ENCODE measurements around the gene WHAMM.

WHAMM gene

GRCh38 chr15:82875411-82876003, 66.1 kb downstream of the WHAMM start:
- Histone ChIP-seq H3K36me3 (ENCODE audit: control insufficient read depth in 1 of 2, insufficient read depth in 2 of 2, low read length in 2 of 2) (no peaks in the 10 kb centered on the region), H3K9me3 (ENCODE audit: control insufficient read depth in 1 of 2, low read length in 2 of 2) (no peaks in the 10 kb centered on the region), H3K4me1 (ENCODE audit: control insufficient read depth in 1 of 2, insufficient read depth in 2 of 2, low read length in 2 of 2) (peaks cover 8% of the 10 kb centered on the region in 2 donors), H3K27me3 (ENCODE audit: control insufficient read depth in 1 of 2, insufficient read depth in 2 of 2, low read length in 2 of 2) (no peaks in the 10 kb centered on the region), H3K9ac (ENCODE audit: low read depth in 1 of 2, low read length in 2 of 2) (no peak overlapping the region), H3K27ac (ENCODE audit: low read depth, low read length) (no peak overlapping the region), H3K4me3 (ENCODE audit: low read depth in 1 of 2, low read length in 2 of 2) (no peak overlapping the region)

DNA sequence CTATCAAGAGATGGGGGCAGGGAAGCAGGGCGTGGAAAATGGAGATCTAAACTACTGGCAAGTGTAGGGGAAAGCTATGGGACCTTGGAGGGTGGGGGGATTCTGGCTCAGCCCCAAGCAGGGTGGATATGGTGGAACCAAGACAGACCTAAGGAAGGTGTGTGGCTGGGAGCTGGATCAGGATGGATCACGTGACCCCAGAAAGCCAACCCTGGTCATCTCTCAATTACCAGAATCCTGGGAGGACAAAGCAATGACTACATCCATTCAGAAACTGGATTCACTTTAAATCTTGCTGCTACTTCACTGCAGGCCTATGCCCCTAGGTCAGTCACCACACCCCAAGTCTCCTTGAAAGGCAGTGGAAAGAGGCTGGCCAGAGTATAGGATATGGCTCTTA, 68.4 kb downstream of the WHAMM start:
- Histone ChIP-seq H3K4me3 (ENCODE audit: low read depth in 1 of 2, low read length in 2 of 2) (no peak overlapping the region), H3K9me3 (ENCODE audit: control insufficient read depth in 1 of 2, low read length in 2 of 2) (no peaks in the 10 kb centered on the region), H3K4me1 (ENCODE audit: control insufficient read depth in 1 of 2, insufficient read depth in 2 of 2, low read length in 2 of 2) (no peaks in the 10 kb centered on the region), H3K27me3 (ENCODE audit: control insufficient read depth in 1 of 2, insufficient read depth in 2 of 2, low read length in 2 of 2) (no peaks in the 10 kb centered on the region), H3K27ac (ENCODE audit: low read depth, low read length) (no peak overlapping the region), H3K36me3 (ENCODE audit: control insufficient read depth in 1 of 2, insufficient read depth in 2 of 2, low read length in 2 of 2) (no peaks in the 10 kb centered on the region), H3K9ac (ENCODE audit: low read depth in 1 of 2, low read length in 2 of 2) (no peak overlapping the region)

GRCh38 chr15:82878325-82878724, 68.9 kb downstream of the WHAMM start:
- Histone ChIP-seq H3K9me3 (ENCODE audit: control insufficient read depth in 1 of 2, low read length in 2 of 2) (no peaks in the 10 kb centered on the region), H3K9ac (ENCODE audit: low read depth in 1 of 2, low read length in 2 of 2) (no peak overlapping the region), H3K36me3 (ENCODE audit: control insufficient read depth in 1 of 2, insufficient read depth in 2 of 2, low read length in 2 of 2) (no peaks in the 10 kb centered on the region), H3K27ac (ENCODE audit: low read depth, low read length) (no peak overlapping the region), H3K4me3 (ENCODE audit: low read depth in 1 of 2, low read length in 2 of 2) (no peak overlapping the region), H3K4me1 (ENCODE audit: control insufficient read depth in 1 of 2, insufficient read depth in 2 of 2, low read length in 2 of 2) (no peaks in the 10 kb centered on the region), H3K27me3 (ENCODE audit: control insufficient read depth in 1 of 2, insufficient read depth in 2 of 2, low read length in 2 of 2) (no peaks in the 10 kb centered on the region)

- no peaks in the 10 kb centered on the region for H3K36me3 ChIP-seq (ENCODE audit: control insufficient read depth in 1 of 2, insufficient read depth in 2 of 2, low read length in 2 of 2)
- H3K9ac ChIP-seq (ENCODE audit: low read depth in 1 of 2, low read length in 2 of 2), result no peak overlapping the region
- H3K27ac ChIP-seq (ENCODE audit: low read depth, low read length), result no peak overlapping the region
- H3K4me3 ChIP-seq (ENCODE audit: low read depth in 1 of 2, low read length in 2 of 2), result no peak overlapping the region
- no peaks in the 10 kb centered on the region for H3K9me3 ChIP-seq (ENCODE audit: control insufficient read depth in 1 of 2, low read length in 2 of 2)
- H3K4me1 ChIP-seq (ENCODE audit: control insufficient read depth in 1 of 2, insufficient read depth in 2 of 2, low read length in 2 of 2), result no peaks in the 10 kb centered on the region
- H3K27me3 ChIP-seq (ENCODE audit: control insufficient read depth in 1 of 2, insufficient read depth in 2 of 2, low read length in 2 of 2), result no peaks in the 10 kb centered on the region
Measured at GRCh38 chr15:82880704-82881103, 71.3 kb downstream of the WHAMM start.

GRCh38 chr15:82881747-82882146, 72.3 kb downstream of the WHAMM start:
- H3K9me3 ChIP-seq (ENCODE audit: control insufficient read depth in 1 of 2, low read length in 2 of 2), result no peaks in the 10 kb centered on the region
- H3K27me3 ChIP-seq (ENCODE audit: control insufficient read depth in 1 of 2, insufficient read depth in 2 of 2, low read length in 2 of 2), result no peaks in the 10 kb centered on the region
- H3K27ac ChIP-seq (ENCODE audit: low read depth, low read length), result no peak overlapping the region
- H3K4me3 ChIP-seq (ENCODE audit: low read depth in 1 of 2, low read length in 2 of 2), result no peak overlapping the region
- no peaks in the 10 kb centered on the region for H3K4me1 ChIP-seq (ENCODE audit: control insufficient read depth in 1 of 2, insufficient read depth in 2 of 2, low read length in 2 of 2)
- H3K36me3 ChIP-seq (ENCODE audit: control insufficient read depth in 1 of 2, insufficient read depth in 2 of 2, low read length in 2 of 2), result no peaks in the 10 kb centered on the region
- H3K9ac ChIP-seq (ENCODE audit: low read depth in 1 of 2, low read length in 2 of 2), result no peak overlapping the region

DNA sequence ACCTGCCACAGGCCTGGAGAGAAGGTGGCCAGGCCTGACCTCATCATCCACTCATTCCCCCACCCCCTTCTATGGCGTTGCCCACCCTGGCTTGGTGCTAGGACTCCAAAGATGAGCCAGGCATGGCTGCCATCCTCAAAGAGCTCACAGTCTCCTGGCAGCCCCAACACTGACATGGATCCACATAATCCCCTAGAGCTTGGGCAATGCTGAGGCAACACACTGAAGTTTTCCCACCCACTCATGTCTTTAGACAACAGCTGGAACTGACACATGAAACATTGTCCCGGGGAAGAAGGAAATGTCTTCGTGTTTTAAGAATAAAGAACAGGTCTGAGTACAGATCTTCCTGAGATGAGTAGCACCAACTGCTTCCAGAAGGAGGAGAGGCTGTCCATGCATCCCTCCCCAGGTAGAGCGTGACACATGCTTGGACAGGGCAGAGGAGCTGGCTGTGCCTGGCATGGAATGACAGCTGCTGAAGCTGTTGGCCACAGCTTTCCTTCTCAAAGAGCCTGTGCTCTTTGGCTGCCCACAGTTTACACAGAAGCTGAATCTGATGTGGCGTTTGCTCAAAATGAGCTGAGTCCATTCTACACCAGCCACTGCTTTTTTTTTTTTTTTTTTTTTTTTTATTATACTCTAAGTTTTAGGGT, 73.0 kb downstream of the WHAMM start:
- Histone ChIP-seq H3K4me1 (ENCODE audit: control insufficient read depth in 1 of 2, insufficient read depth in 2 of 2, low read length in 2 of 2) (no peaks in the 10 kb centered on the region), H3K36me3 (ENCODE audit: control insufficient read depth in 1 of 2, insufficient read depth in 2 of 2, low read length in 2 of 2) (no peaks in the 10 kb centered on the region), H3K9me3 (ENCODE audit: control insufficient read depth in 1 of 2, low read length in 2 of 2) (no peaks in the 10 kb centered on the region), H3K27ac (ENCODE audit: low read depth, low read length) (no peak overlapping the region), H3K27me3 (ENCODE audit: control insufficient read depth in 1 of 2, insufficient read depth in 2 of 2, low read length in 2 of 2) (no peaks in the 10 kb centered on the region), H3K4me3 (ENCODE audit: low read depth in 1 of 2, low read length in 2 of 2) (no peak overlapping the region), H3K9ac (ENCODE audit: low read depth in 1 of 2, low read length in 2 of 2) (no peak overlapping the region)
